Fibroblast of lung (primary cell): ENCODE data around the gene IGFBP5. TPM values are rescaled to one million over a fixed set of nuclear protein-coding genes. Genes with fewer than 3 reads are reported as not detected.

Source experiments
- DNase-seq, 2 donors: peaks; one replicate each; pipeline versions ENCODE4 v3.0.0 to v3.0.0-alpha.2; 2010; ENCODE audit warnings: low read depth in 2 of 2
- H2AFZ ChIP-seq: 2 replicates; pipeline ENCODE4 v1.5.1; 2012; ENCODE audit warnings: low read length, control low read depth, inconsistent platforms
- H3K27ac ChIP-seq: 2 replicates; pipeline ENCODE4 v1.5.1; 2011; ENCODE audit warnings: low read length, control low read depth; ENCODE audit not compliant: insufficient read depth
- H3K27me3 ChIP-seq: 2 replicates; pipeline ENCODE4 v1.5.1; 2011; ENCODE audit warnings: mild to moderate bottlenecking, low read length; ENCODE audit not compliant: control insufficient read depth, insufficient read depth
- H3K36me3 ChIP-seq: 2 replicates; pipeline ENCODE4 v1.5.1; 2011; ENCODE audit warnings: low read length; ENCODE audit not compliant: control insufficient read depth, insufficient read depth
- H3K4me1 ChIP-seq: 2 replicates; pipeline ENCODE4 v1.5.1; 2011; ENCODE audit warnings: low read length; ENCODE audit not compliant: control insufficient read depth, insufficient read depth; ENCODE audit errors: extremely low read depth
- H3K4me2 ChIP-seq: 2 replicates; pipeline ENCODE4 v1.5.1; 2011; ENCODE audit warnings: low read length, control low read depth; ENCODE audit not compliant: insufficient read depth; ENCODE audit errors: extremely low read depth
- H3K4me3 ChIP-seq, 4 experiments: fragments of 200-600 bp in 1 of 4; sonication (generic) in 1 of 4; replicated peaks in 1 of 4; 2 replicates each; pipeline ENCODE4 v1.5.1; 2011 to 2016; ENCODE audit warnings: low read length in 4 of 4, low read depth in 3 of 4, mild to moderate bottlenecking in 3 of 4, control low read depth in 2 of 4, inconsistent platforms in 1 of 4, mixed read lengths in 1 of 4; ENCODE audit not compliant: insufficient read depth in 1 of 4; ENCODE audit errors: control extremely low read depth in 1 of 4
- H3K79me2 ChIP-seq: 2 replicates; pipeline ENCODE4 v1.5.1; 2012; ENCODE audit warnings: mild to moderate bottlenecking, low read length, inconsistent platforms; ENCODE audit not compliant: control insufficient read depth, insufficient read depth
- H3K9ac ChIP-seq: 2 replicates; pipeline ENCODE4 v1.5.1; 2011; ENCODE audit warnings: mild to moderate bottlenecking, low read length, control low read depth; ENCODE audit not compliant: insufficient read depth
- H3K9me3 ChIP-seq: 2 replicates; pipeline ENCODE4 v1.5.1; 2012; ENCODE audit warnings: low read depth, low read length; ENCODE audit not compliant: control insufficient read depth, insufficient read depth
- H4K20me1 ChIP-seq: 2 replicates; pipeline ENCODE4 v1.5.1; 2011; ENCODE audit warnings: low read length; ENCODE audit not compliant: control insufficient read depth, insufficient read depth; ENCODE audit errors: extremely low read depth
- EZH2 ChIP-seq: IDR thresholded peaks from 2 replicates; pipeline ENCODE4 v1.5.1; 2012; ENCODE audit warnings: low read length, control low read depth, mild to moderate bottlenecking; ENCODE audit errors: missing control alignments
- polyA plus RNA-seq, 2 donors: library from polyadenylated mRNA; depleted of rRNA in 1 of 2; stranded (reverse) in 1 of 2; unstranded in 1 of 2; fragments of >200 nt; gene quantifications; 2 replicates each; pipeline ENCODE4 v1.2.1, GENCODE V29; 2011 to 2012; ENCODE audit warnings: missing spikeins in 1 of 2
- total RNA-seq: library from RNA; depleted of rRNA; stranded (reverse); fragments of >200 nt; gene quantifications from 2 replicates; pipeline ENCODE4 v1.2.1, GENCODE V29; 2014
- TF ChIP-seq, protein P1 (sequence below), 2 donors: IDR thresholded peaks in 1 of 2; conservative IDR thresholded peaks in 1 of 2; 1 replicate in 1 of 2; 2 replicates in 1 of 2; pipeline ENCODE4 v1.5.1; 2011 to 2012; ENCODE audit warnings: low read length in 2 of 2, control low read depth in 1 of 2, inconsistent platforms in 1 of 2, low read depth in 1 of 2, mild to moderate bottlenecking in 1 of 2

Gene IGFBP5
- total and polyA plus RNA-seq, 2 donors (not counting 1 experiment from before 2014, with no cell fraction given): 1,100 to 2,607 TPM

DNA sequence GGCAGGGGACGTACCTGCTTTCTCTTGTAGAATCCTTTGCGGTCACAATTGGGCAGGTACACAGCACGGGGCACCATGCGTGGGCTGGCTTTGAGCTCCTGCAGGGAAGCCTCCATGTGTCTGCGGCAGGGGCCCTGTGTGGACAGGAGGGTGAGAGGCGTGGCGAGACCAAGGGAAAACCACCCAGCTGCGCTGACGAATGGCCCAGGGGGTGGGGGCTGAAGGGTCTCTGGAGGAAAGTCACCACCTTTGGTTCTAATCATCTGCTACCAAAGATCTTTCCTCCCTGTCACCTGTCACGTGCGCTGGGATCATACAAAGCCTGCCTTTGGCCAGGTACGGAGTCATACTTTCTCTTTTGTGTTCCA is 17.3 kb downstream of the IGFBP5 start:
- H3K9me3 ChIP-seq: no peaks in the 10 kb centered on the region
- no peak for DNase-seq
- H3K4me2 ChIP-seq: no peak overlapping the region
- no peaks in the 10 kb centered on the region for H4K20me1 ChIP-seq
- no peak for TF ChIP-seq EZH2
- TF ChIP-seq, protein P1, sequence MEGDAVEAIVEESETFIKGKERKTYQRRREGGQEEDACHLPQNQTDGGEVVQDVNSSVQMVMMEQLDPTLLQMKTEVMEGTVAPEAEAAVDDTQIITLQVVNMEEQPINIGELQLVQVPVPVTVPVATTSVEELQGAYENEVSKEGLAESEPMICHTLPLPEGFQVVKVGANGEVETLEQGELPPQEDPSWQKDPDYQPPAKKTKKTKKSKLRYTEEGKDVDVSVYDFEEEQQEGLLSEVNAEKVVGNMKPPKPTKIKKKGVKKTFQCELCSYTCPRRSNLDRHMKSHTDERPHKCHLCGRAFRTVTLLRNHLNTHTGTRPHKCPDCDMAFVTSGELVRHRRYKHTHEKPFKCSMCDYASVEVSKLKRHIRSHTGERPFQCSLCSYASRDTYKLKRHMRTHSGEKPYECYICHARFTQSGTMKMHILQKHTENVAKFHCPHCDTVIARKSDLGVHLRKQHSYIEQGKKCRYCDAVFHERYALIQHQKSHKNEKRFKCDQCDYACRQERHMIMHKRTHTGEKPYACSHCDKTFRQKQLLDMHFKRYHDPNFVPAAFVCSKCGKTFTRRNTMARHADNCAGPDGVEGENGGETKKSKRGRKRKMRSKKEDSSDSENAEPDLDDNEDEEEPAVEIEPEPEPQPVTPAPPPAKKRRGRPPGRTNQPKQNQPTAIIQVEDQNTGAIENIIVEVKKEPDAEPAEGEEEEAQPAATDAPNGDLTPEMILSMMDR (conservative IDR thresholded peaks at IDR 0.05 in 1 of 2, IDR thresholded peaks at IDR 0.05 in 1 of 2; ENCODE audit: low read depth in 1 of 2, low read length in 2 of 2): no peak
- no peak overlapping the region for H3K9ac ChIP-seq
- peaks cover 24% of the 10 kb centered on the region for H3K4me1 ChIP-seq
- no peak overlapping the region for H3K4me3 ChIP-seq
- no peak overlapping the region for H3K27ac ChIP-seq
- peaks cover under 1% of the 10 kb centered on the region for H3K79me2 ChIP-seq
- H3K36me3 ChIP-seq: peaks cover 35% of the 10 kb centered on the region
- no peaks in the 10 kb centered on the region for H3K27me3 ChIP-seq
- no peak overlapping the region for H2AFZ ChIP-seq

DNA sequence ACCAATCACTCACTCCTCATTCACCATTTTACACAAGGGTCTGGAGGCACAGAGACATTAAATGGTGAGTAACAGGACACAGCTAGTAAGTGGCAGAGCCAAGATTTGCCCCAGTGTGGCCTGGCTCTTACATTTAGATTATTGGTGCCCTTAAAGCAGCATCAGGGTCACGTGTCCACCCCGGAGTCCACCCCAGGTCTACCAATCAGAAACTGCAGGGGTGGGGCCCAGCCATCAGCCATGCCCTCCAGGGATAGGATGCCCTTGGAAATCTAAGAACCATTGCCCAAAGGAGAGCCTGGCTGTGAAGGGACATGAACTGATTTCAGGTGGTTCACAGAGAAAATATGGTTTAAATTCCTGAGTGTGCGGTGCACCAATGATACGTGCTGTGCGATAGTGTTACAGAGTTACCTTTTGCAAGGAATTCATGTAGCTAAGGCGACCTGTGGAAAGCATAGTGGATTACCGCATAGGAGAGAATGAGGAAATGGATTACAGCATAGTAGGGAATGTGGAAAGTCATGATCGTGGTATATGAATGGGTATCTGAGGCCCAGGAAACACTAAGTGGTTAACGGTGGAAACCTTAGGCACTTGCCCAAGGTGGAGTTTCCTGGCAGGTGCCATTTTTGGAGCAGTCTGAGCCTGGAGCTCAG is 17.8 kb downstream of the IGFBP5 start:
- Histone ChIP-seq H3K9ac (no peak overlapping the region), H3K79me2 (no peaks in the 10 kb centered on the region), H3K27me3 (no peaks in the 10 kb centered on the region), H3K4me3 (no peak overlapping the region), H2AFZ (no peak overlapping the region), H4K20me1 (no peaks in the 10 kb centered on the region), H3K27ac (no peak overlapping the region), H3K4me1 (peaks cover 22% of the 10 kb centered on the region), H3K9me3 (no peaks in the 10 kb centered on the region), H3K36me3 (peaks cover 35% of the 10 kb centered on the region), H3K4me2 (no peak overlapping the region)
- no peak for DNase-seq
- TF ChIP-seq, protein P1 (conservative IDR thresholded peaks at IDR 0.05 in 1 of 2, IDR thresholded peaks at IDR 0.05 in 1 of 2; ENCODE audit: low read depth in 1 of 2, low read length in 2 of 2): no peak
- TF ChIP-seq EZH2: no peak

DNA sequence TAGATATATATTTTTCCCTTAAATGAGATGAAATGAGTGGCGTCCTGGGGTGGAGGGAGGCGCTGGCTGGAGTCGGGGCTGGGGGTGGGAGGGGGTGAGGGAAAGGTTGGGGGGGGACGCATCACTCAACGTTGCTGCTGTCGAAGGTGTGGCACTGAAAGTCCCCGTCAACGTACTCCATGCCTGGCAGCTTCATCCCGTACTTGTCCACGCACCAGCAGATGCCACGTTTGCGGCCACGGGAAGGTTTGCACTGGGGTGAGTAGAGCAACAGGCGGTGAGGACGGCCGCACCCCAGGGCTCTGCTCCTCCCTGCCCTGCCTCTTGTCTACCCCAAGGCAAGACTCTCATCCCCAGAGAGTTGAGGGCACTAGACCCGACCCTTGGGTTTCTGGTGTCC is 18.7 kb downstream of the IGFBP5 start:
- Histone ChIP-seq H3K4me3 (no peak overlapping the region), H4K20me1 (no peaks in the 10 kb centered on the region), H3K4me1 (peaks cover 15% of the 10 kb centered on the region), H3K4me2 (no peak overlapping the region), H3K9me3 (no peaks in the 10 kb centered on the region), H3K27me3 (no peaks in the 10 kb centered on the region), H3K27ac (no peak overlapping the region), H3K79me2 (no peaks in the 10 kb centered on the region), H3K9ac (no peak overlapping the region), H3K36me3 (peaks cover 35% of the 10 kb centered on the region), H2AFZ (no peak overlapping the region)
- no peak for DNase-seq
- TF ChIP-seq EZH2: no peak
- TF ChIP-seq, protein P1 (conservative IDR thresholded peaks at IDR 0.05 in 1 of 2, IDR thresholded peaks at IDR 0.05 in 1 of 2; ENCODE audit: low read depth in 1 of 2, low read length in 2 of 2): no peak
